Retina (tissue), 1 donor: ENCODE measurements around the gene ZDHHC23.

Experiments
- DNase-seq: peaks from one replicate; pipeline ENCODE4 v3.0.0-alpha.2; 2016

The ZDHHC23 gene

GRCh38 chr3:114011059-114011797 is 63.4 kb downstream of the ZDHHC23 start:
- no peak for DNase-seq
